HepG2 (cell line): Measurements from ENCODE around the gene OAS1. TPM values are rescaled to one million over a fixed set of nuclear protein-coding genes. Genes with fewer than 3 reads are reported as not detected.

Experiments used
- ATAC-seq: fragments of 200-7000 bp; cut with Tn5 transposase; 3 replicates; pipeline ENCODE4 v1.9.1; 2020; ENCODE audit warnings: mild to moderate bottlenecking, moderate library complexity
- BruUV-seq: library from RNA; stranded (reverse); fragments of 400-500 nt; replicated peaks from 2 replicates; lab custom pipeline; 2021; lab: Mats Ljungman, UMichigan
- CTCF ChIA-PET: fragments of 300-600 bp; formaldehyde crosslinking; extraction: SDS; loops from one replicate; lab custom pipeline; 2021; ENCODE audit warnings: low total read pairs, inconsistent platforms, low intra/inter-chr PET ratio; lab: Yijun Ruan, JAX
- POLR2A ChIA-PET: fragments of 350-600 bp; sonication (Branson Sonifier 250); formaldehyde crosslinking; loops from one replicate; lab custom pipeline; 2020; ENCODE audit warnings: antibody characterized with exemption, inconsistent platforms; lab: Yijun Ruan, JAX
- DNase-seq: peaks from one replicate; pipeline ENCODE4 v3.0.0-alpha.2; 2015; ENCODE audit warnings: low spot score
- FAIRE-seq: peaks from 3 replicates; lab custom pipeline; 2011; peaks lifted over from hg19 to GRCh38; lab: Jason Lieb, UNC
- H2AFZ ChIP-seq: one replicate; pipeline ENCODE4 v1.6.1; 2011; ENCODE audit warnings: low read length, inconsistent platforms
- H3K27ac ChIP-seq: fragments of 300-600 bp; 3 replicates; pipeline ENCODE4 v1.8.0; 2011; ENCODE audit warnings: mixed run types, mild to moderate bottlenecking, mixed read lengths, low read length, inconsistent platforms; ENCODE audit not compliant: insufficient read depth; ENCODE audit errors: extremely low read length
- H3K27me3 ChIP-seq, 2 experiments: fragments of 200-600 bp in 1 of 2; 2 replicates in 1 of 2; 3 replicates in 1 of 2; pipeline versions ENCODE4 v1.6.0 to v1.8.0; 2011; ENCODE audit warnings: low read length in 2 of 2, mild to moderate bottlenecking in 2 of 2, moderate library complexity in 2 of 2, inconsistent platforms in 1 of 2; ENCODE audit not compliant: insufficient read depth in 2 of 2, control insufficient read depth in 1 of 2
- H3K36me3 ChIP-seq, 2 experiments: fragments of 200-600 bp in 1 of 2; replicated peaks in 1 of 2; 2 replicates in 1 of 2; 3 replicates in 1 of 2; pipeline versions ENCODE4 v1.5.1 to v1.8.0; 2011; ENCODE audit warnings: low read length in 2 of 2, inconsistent platforms in 1 of 2; ENCODE audit not compliant: insufficient read depth in 2 of 2, control insufficient read depth in 1 of 2
- H3K4me1 ChIP-seq: 2 replicates; pipeline ENCODE4 v1.5.1; 2012; ENCODE audit warnings: low read length, inconsistent platforms; ENCODE audit not compliant: insufficient read depth
- H3K4me2 ChIP-seq: 2 replicates; pipeline ENCODE4 v1.6.0; 2011; ENCODE audit warnings: low read depth, low read length, inconsistent platforms
- H3K4me3 ChIP-seq, 3 experiments: fragments of 200-600 bp in 1 of 3; sonication (generic), shearing (Covaris generic) in 1 of 3; replicated peaks in 1 of 3; 2 replicates each; pipeline ENCODE4 v1.5.1; 2011 to 2016; ENCODE audit warnings: low read length in 3 of 3, inconsistent platforms in 2 of 3, low read depth in 2 of 3, mild to moderate bottlenecking in 2 of 3, control low read depth in 1 of 3, mixed read lengths in 1 of 3; ENCODE audit not compliant: insufficient read depth in 1 of 3
- H3K79me2 ChIP-seq: one replicate; pipeline ENCODE4 v1.6.1; 2011; ENCODE audit warnings: low read length, inconsistent platforms; ENCODE audit not compliant: insufficient read depth
- H3K9ac ChIP-seq: 2 replicates; pipeline ENCODE4 v1.6.0; 2011; ENCODE audit warnings: mild to moderate bottlenecking, low read depth, low read length, inconsistent platforms; ENCODE audit not compliant: insufficient read depth
- H3K9me3 ChIP-seq: 2 replicates; pipeline ENCODE4 v1.5.1; 2012; ENCODE audit warnings: mild to moderate bottlenecking, low read length
- H4K20me1 ChIP-seq: 2 replicates; pipeline ENCODE4 v1.6.0; 2011; ENCODE audit warnings: inconsistent platforms, mild to moderate bottlenecking, low read length, moderate library complexity; ENCODE audit not compliant: insufficient read depth
- BRD4 ChIP-seq: sonication (generic); formaldehyde crosslinking; IDR thresholded peaks from 2 replicates; pipeline ENCODE4 v1.4.0; 2020; ENCODE audit warnings: missing genetic modification reagents
- CBX2 ChIP-seq, 2 experiments: fragments of 200-600 bp in 1 of 2; sonication (generic); formaldehyde crosslinking in 1 of 2; IDR thresholded peaks; 2 replicates each; pipeline versions ENCODE4 v1.7.0 to v1.8.1; 2018 to 2022; ENCODE audit warnings: low read depth in 2 of 2, low read length in 1 of 2, mild to moderate bottlenecking in 1 of 2, missing genetic modification reagents in 1 of 2
- NFATC3 ChIP-seq: sonication (generic); formaldehyde crosslinking; IDR thresholded peaks from 2 replicates; pipeline ENCODE4 v1.5.1; 2020; ENCODE audit warnings: mild to moderate bottlenecking, missing genetic modification reagents
- ZBTB3 ChIP-seq: sonication (generic); formaldehyde crosslinking; IDR thresholded peaks from 2 replicates; pipeline ENCODE4 v1.4.0; 2020; ENCODE audit warnings: low read depth, mild to moderate bottlenecking, moderate library complexity, missing genetic modification reagents, borderline replicate concordance
- ZNF549 ChIP-seq: sonication (generic); formaldehyde crosslinking; IDR thresholded peaks from 2 replicates; pipeline ENCODE4 v1.5.0; 2020; ENCODE audit warnings: missing genetic modification reagents
- ZSCAN20 ChIP-seq: sonication (generic); formaldehyde crosslinking; IDR thresholded peaks from 2 replicates; pipeline ENCODE4 v1.4.0; 2020; ENCODE audit warnings: missing genetic modification reagents, mild to moderate bottlenecking, borderline replicate concordance
- WGBS: methylation state at CpG from one replicate; pipeline ENCODE4 v1.1.6; 2017; ENCODE audit warnings: low lambda C conversion rate; 5-methylcytosine and 5-hydroxymethylcytosine counted together
- in situ Hi-C: cut with HindIII; loops from 2 replicates; pipeline ENCODE4 v1.10.0; 2017; ENCODE audit warnings: low pct_unique_long_range_greater_than_20kb; ENCODE audit not compliant: extremely low pct_ligation_motif_present
- intact Hi-C: fragments of 100-400 bp; cut with micrococcal nuclease; formaldehyde crosslinking; loops from one replicate; pipeline ENCODE4 v1.10.0; 2022; ENCODE audit not compliant: unreplicated experiment
- polyA plus RNA-seq, 8 experiments: library from polyadenylated mRNA; depleted of rRNA in 3 of 8; stranded (reverse) in 7 of 8; unstranded in 1 of 8; fragments of >200 nt; fragmentation: Illumina TruSeq in 4 of 8; extraction: Trizol in 4 of 8; gene quantifications; 2 replicates each; pipeline versions ENCODE4 v1.2.1 to v1.2.3, GENCODE V29; 2011 to 2016; ENCODE audit warnings: low read depth in 4 of 8, missing spikeins in 1 of 8, mixed read lengths in 1 of 8; ENCODE audit not compliant: insufficient read depth in 1 of 8
- total RNA-seq, 5 experiments: library from RNA; depleted of rRNA; stranded (reverse); fragments of >200 nt; fragmentation: Illumina TruSeq; extraction: Trizol; gene quantifications; 2 replicates each; pipeline ENCODE4 v1.2.3, GENCODE V29; 2016; ENCODE audit warnings: low read depth in 1 of 5
- TF ChIP-seq, protein P1 (sequence below): sonication (generic); formaldehyde crosslinking; IDR thresholded peaks from 2 replicates; pipeline ENCODE4 v1.4.0; 2020; ENCODE audit warnings: missing genetic modification reagents
- TF ChIP-seq, protein P2 (sequence below): sonication (generic); formaldehyde crosslinking; IDR thresholded peaks from 2 replicates; pipeline ENCODE4 v1.5.1; 2020; ENCODE audit warnings: missing genetic modification reagents, mild to moderate bottlenecking, borderline replicate concordance
- TF ChIP-seq, protein P3 (sequence below): sonication (generic); formaldehyde crosslinking; IDR thresholded peaks from 2 replicates; pipeline ENCODE4 v1.5.0; 2020; ENCODE audit warnings: missing genetic modification reagents
- TF ChIP-seq, protein P4 (sequence below): sonication (generic); formaldehyde crosslinking; IDR thresholded peaks from 2 replicates; pipeline ENCODE4 v1.5.0; 2020; ENCODE audit warnings: mild to moderate bottlenecking, missing genetic modification reagents, borderline replicate concordance
- TF ChIP-seq, protein P5 (sequence below): sonication (generic); formaldehyde crosslinking; IDR thresholded peaks from 2 replicates; pipeline ENCODE4 v1.8.1; 2023; ENCODE audit warnings: mild to moderate bottlenecking, inconsistent platforms, moderate library complexity, missing genetic modification reagents, borderline replicate concordance

The OAS1 gene
- total and polyA plus RNA-seq, 2 of the 13 experiments (the other 11 are each of a cell fraction or from before 2014, with no cell fraction given): 6.5 to 10.6 TPM

DNA sequence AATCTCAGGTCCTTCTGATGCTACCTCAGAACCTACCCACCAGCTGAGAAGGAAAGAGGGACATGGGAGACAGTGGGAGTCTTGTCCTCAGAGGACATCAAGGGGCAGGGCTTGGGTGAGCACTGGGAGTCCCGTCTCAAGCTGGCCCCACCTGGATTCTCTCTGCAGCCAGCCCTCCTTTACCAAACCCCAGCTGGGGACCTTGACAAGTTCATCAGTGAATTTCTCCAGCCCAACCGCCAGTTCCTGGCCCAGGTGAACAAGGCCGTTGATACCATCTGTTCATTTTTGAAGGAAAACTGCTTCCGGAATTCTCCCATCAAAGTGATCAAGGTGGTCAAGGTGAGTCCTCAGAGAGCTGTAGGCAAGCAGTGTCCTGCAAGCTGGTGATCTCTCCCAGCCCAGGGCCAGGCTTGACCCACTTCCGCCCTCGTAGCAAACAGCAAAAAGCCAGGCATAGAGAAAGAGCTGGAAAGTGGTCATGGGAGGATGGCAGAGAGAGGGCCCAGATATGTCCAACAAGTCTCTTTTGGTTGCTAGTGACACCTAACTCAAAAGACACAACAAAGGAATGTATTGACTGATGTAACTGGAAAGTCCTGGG lies 57.4 kb downstream of the OAS1 start:
- BruUV-seq: no TSS peak
- WGBS: 98% methylated on average over 5 of the region's 6 CpGs
- CTCF ChIA-PET: no interaction called here
- TF ChIP-seq ZSCAN20 (CRISPR knock-in tag) (no peak), ZNF549 (CRISPR knock-in tag) (no peak), CBX2 (IDR thresholded peaks at IDR 0.05; ENCODE audit: low read depth, low read length) (no peak), CBX2 (CRISPR knock-in tag; IDR thresholded peaks at IDR 0.05; ENCODE audit: low read depth) (no peak), BRD4 (no peak), NFATC3 (CRISPR knock-in tag) (no peak), ZBTB3 (CRISPR knock-in tag) (no peak)
- TF ChIP-seq, protein P1, sequence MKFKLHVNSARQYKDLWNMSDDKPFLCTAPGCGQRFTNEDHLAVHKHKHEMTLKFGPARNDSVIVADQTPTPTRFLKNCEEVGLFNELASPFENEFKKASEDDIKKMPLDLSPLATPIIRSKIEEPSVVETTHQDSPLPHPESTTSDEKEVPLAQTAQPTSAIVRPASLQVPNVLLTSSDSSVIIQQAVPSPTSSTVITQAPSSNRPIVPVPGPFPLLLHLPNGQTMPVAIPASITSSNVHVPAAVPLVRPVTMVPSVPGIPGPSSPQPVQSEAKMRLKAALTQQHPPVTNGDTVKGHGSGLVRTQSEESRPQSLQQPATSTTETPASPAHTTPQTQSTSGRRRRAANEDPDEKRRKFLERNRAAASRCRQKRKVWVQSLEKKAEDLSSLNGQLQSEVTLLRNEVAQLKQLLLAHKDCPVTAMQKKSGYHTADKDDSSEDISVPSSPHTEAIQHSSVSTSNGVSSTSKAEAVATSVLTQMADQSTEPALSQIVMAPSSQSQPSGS (CRISPR knock-in tag): no peak
- TF ChIP-seq, protein P2, sequence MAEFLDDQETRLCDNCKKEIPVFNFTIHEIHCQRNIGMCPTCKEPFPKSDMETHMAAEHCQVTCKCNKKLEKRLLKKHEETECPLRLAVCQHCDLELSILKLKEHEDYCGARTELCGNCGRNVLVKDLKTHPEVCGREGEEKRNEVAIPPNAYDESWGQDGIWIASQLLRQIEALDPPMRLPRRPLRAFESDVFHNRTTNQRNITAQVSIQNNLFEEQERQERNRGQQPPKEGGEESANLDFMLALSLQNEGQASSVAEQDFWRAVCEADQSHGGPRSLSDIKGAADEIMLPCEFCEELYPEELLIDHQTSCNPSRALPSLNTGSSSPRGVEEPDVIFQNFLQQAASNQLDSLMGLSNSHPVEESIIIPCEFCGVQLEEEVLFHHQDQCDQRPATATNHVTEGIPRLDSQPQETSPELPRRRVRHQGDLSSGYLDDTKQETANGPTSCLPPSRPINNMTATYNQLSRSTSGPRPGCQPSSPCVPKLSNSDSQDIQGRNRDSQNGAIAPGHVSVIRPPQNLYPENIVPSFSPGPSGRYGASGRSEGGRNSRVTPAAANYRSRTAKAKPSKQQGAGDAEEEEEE (CRISPR knock-in tag): no peak
- TF ChIP-seq, protein P3, sequence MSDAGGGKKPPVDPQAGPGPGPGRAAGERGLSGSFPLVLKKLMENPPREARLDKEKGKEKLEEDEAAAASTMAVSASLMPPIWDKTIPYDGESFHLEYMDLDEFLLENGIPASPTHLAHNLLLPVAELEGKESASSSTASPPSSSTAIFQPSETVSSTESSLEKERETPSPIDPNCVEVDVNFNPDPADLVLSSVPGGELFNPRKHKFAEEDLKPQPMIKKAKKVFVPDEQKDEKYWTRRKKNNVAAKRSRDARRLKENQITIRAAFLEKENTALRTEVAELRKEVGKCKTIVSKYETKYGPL (CRISPR knock-in tag): no peak
- TF ChIP-seq, protein P4, sequence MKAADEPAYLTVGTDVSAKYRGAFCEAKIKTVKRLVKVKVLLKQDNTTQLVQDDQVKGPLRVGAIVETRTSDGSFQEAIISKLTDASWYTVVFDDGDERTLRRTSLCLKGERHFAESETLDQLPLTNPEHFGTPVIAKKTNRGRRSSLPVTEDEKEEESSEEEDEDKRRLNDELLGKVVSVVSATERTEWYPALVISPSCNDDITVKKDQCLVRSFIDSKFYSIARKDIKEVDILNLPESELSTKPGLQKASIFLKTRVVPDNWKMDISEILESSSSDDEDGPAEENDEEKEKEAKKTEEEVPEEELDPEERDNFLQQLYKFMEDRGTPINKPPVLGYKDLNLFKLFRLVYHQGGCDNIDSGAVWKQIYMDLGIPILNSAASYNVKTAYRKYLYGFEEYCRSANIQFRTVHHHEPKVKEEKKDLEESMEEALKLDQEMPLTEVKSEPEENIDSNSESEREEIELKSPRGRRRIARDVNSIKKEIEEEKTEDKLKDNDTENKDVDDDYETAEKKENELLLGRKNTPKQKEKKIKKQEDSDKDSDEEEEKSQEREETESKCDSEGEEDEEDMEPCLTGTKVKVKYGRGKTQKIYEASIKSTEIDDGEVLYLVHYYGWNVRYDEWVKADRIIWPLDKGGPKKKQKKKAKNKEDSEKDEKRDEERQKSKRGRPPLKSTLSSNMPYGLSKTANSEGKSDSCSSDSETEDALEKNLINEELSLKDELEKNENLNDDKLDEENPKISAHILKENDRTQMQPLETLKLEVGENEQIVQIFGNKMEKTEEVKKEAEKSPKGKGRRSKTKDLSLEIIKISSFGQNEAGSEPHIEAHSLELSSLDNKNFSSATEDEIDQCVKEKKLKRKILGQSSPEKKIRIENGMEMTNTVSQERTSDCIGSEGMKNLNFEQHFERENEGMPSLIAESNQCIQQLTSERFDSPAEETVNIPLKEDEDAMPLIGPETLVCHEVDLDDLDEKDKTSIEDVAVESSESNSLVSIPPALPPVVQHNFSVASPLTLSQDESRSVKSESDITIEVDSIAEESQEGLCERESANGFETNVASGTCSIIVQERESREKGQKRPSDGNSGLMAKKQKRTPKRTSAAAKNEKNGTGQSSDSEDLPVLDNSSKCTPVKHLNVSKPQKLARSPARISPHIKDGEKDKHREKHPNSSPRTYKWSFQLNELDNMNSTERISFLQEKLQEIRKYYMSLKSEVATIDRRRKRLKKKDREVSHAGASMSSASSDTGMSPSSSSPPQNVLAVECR (CRISPR knock-in tag): no peak
- TF ChIP-seq, protein P5, sequence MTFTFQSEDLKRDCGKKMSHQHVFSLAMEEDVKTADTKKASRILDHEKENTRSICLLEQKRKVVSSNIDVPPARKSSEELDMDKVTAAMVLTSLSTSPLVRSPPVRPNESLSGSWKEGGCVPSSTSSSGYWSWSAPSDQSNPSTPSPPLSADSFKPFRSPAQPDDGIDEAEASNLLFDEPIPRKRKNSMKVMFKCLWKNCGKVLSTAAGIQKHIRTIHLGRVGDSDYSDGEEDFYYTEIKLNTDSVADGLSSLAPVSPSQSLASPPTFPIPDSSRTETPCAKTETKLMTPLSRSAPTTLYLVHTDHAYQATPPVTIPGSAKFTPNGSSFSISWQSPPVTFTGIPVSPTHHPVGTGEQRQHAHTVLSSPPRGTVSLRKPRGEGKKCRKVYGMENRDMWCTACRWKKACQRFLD (CRISPR knock-in tag): no peak

More for the DNA sequence above, 57.4 kb downstream of the OAS1 start:
- intact Hi-C loops (no loop called here), in situ Hi-C loops (no loop called here)
- H3K9me3 ChIP-seq: no peaks in the 10 kb centered on the region
- no peak overlapping the region for H3K27ac ChIP-seq
- H3K4me1 ChIP-seq: peaks cover 6% of the 10 kb centered on the region; the same call in 1 of the 2 replicates
- no peak overlapping the region for H3K4me3 ChIP-seq
- no peaks in the 10 kb centered on the region for H4K20me1 ChIP-seq
- H3K27me3 ChIP-seq: no peaks in the 10 kb centered on the region
- H2AFZ ChIP-seq: no peak overlapping the region
- POLR2A ChIA-PET: no interaction called here
- no peak overlapping the region for H3K9ac ChIP-seq
- no peaks in the 10 kb centered on the region for H3K79me2 ChIP-seq
- FAIRE-seq (no peak), DNase-seq (no peak), ATAC-seq (no peak)
- H3K36me3 ChIP-seq: peaks cover 8 to 25% of the 10 kb centered on the region in 2 experiments; a peak in 4 of 5 replicates
- no peak overlapping the region for H3K4me2 ChIP-seq
